K562 (cell line): ENCODE results near the gene C1RL. TPM values are rescaled to one million over a fixed set of nuclear protein-coding genes. Genes with fewer than 3 reads are reported as not detected.

Experiments
- ARID3A ChIP-seq: IDR thresholded peaks from 2 replicates; pipeline ENCODE4 v1.6.1; 2012; ENCODE audit warnings: low read depth, low read length, improper control_type of control experiment, borderline replicate concordance
- BRF2 ChIP-seq: IDR thresholded peaks from 3 replicates; pipeline ENCODE4 v1.6.1; 2011; ENCODE audit warnings: borderline replicate concordance, mild to moderate bottlenecking; ENCODE audit not compliant: insufficient read length, insufficient read depth
- MLLT1 ChIP-seq, 2 experiments: fragments of 450-650 bp; IDR thresholded peaks; 2 replicates each; pipeline ENCODE4 v1.6.1; 2016
- SMC3 ChIP-seq: conservative IDR thresholded peaks from 2 replicates; pipeline ENCODE4 v1.6.1; 2011; ENCODE audit warnings: low read depth, low read length, improper control_type of control experiment; ENCODE audit not compliant: insufficient read depth
- ZFX ChIP-seq: sonication (generic); formaldehyde crosslinking; IDR thresholded peaks from 2 replicates; pipeline ENCODE4 v1.8.0; 2022; ENCODE audit warnings: mild to moderate bottlenecking, missing genetic modification reagents, moderate library complexity
- polyA plus RNA-seq, 8 experiments: library from polyadenylated mRNA; depleted of rRNA in 4 of 8; stranded (reverse) in 5 of 8; unstranded in 3 of 8; fragments of >200 nt; fragmentation: Nextera tagmentation in 2 of 8; fragmentation: Illumina TruSeq in 1 of 8; extraction: Ambion mirVana in 2 of 8; extraction: Trizol in 1 of 8; gene quantifications; 2 replicates each; pipeline versions ENCODE4 v1.2.1 to v1.2.3, GENCODE V29; 2011 to 2014; ENCODE audit warnings: inconsistent platforms in 1 of 8, missing spikeins in 1 of 8
- total RNA-seq, 7 experiments: library from RNA; depleted of rRNA in 6 of 7; stranded (reverse); fragments of >200 nt in 6 of 7; fragmentation: Illumina TruSeq in 2 of 7; extraction: Trizol in 2 of 7; gene quantifications; 2 replicates each; pipeline versions ENCODE4 v1.2.1 to v1.2.3, GENCODE V29; 2011 to 2021; ENCODE audit warnings: low replicate concordance in 1 of 7
- TF ChIP-seq, protein P1 (sequence below): sonication (generic); formaldehyde crosslinking; IDR thresholded peaks from 2 replicates; pipeline ENCODE4 v1.8.1; 2023; ENCODE audit warnings: mild to moderate bottlenecking, missing genetic modification reagents

The C1RL gene
- total and polyA plus RNA-seq, 9 of the 15 experiments (the other 6 are each of a cell fraction or from before 2014, with no cell fraction given), result 1.4 to 10.7 (median 8.0) TPM

GRCh38 chr12:7112041-7112440 lies 3.0 kb upstream of the C1RL start (continued):
- TF ChIP-seq ARID3A (no peak), BRF2 (no peak), ZFX (CRISPR knock-in tag) (no peak), MLLT1 (IDR thresholded peaks at IDR 0.05) (no peak), SMC3 (no peak)
- TF ChIP-seq, protein P1, sequence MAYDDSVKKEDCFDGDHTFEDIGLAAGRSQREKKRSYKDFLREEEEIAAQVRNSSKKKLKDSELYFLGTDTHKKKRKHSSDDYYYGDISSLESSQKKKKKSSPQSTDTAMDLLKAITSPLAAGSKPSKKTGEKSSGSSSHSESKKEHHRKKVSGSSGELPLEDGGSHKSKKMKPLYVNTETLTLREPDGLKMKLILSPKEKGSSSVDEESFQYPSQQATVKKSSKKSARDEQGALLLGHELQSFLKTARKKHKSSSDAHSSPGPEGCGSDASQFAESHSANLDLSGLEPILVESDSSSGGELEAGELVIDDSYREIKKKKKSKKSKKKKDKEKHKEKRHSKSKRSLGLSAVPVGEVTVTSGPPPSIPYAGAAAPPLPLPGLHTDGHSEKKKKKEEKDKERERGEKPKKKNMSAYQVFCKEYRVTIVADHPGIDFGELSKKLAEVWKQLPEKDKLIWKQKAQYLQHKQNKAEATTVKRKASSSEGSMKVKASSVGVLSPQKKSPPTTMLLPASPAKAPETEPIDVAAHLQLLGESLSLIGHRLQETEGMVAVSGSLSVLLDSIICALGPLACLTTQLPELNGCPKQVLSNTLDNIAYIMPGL (CRISPR knock-in tag), result no peak
- TF ChIP-seq, all 486 proteins: peak for 0
